Right lobe of liver (tissue), 4 donors: ENCODE data around the gene FHL1.

Experiments
- CTCF ChIP-seq, 4 donors: fragments of 200-600 bp in 3 of 4; fragments of 450-650 bp in 1 of 4; IDR thresholded peaks; one replicate each; pipeline versions ENCODE4 v1.5.1 to v1.8.0; 2016 to 2022; ENCODE audit warnings: antibody characterized with exemption in 4 of 4, mild to moderate bottlenecking in 2 of 4
- POLR2A ChIP-seq: fragments of 450-650 bp; IDR thresholded peaks from one replicate; pipeline ENCODE4 v1.6.1; 2017; ENCODE audit warnings: antibody characterized with exemption, mild to moderate bottlenecking
- donor health status: DM: no; HTN: no; CAD: no.
- donor health status: DM: no; HTN: no; CAD: no.
- donor health status: DM: no; HTN: yes; CAD: no.

DNA sequence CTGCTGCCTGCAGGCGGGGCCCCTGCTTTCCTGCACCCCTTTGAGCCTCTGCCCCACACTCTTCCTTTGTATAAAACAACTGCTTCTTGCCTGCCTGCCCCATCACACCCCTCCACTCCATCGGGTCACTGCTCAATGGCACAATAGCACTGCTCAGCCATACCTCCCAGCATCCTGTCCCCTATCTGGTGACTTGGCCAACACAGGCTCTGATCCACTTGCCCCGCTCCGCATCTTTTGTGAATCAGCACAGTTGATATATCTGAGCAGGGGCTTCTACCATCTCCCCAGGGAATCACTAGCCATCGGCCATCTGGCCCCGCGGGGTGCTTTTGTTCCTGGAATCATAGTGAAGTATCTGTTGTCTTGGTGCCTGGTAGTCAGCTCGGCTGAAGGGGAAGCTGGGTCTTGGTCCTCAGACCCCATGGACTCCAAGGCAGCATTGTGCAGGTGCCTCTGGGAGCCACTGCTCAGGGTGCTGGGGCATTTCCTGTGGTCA lies 58.6 kb downstream of the FHL1 start:
- TF ChIP-seq CTCF (IDR thresholded peaks at IDR 0.05) (no peak), POLR2A (no peak)
